ENCODE results near the gene MADCAM1. TPM values are rescaled to one million over a fixed set of nuclear protein-coding genes. Genes with fewer than 3 reads are reported as not detected.

MADCAM1 gene
- total RNA-seq, 1 experiment from 2014 or later = 0.97 TPM

- Histone ChIP-seq H3K36me3 (ENCODE audit: insufficient read depth, low read length) (no peaks in the 10 kb centered on the region), H3K9ac (ENCODE audit: low read length) (no peak overlapping the region), H2AFZ (ENCODE audit: low read length) (no peak overlapping the region), H3K4me3 (ENCODE audit: low read length) (no peak overlapping the region), H3K4me2 (ENCODE audit: low read depth, low read length, poor library complexity, severe bottlenecking) (no peak overlapping the region), H3K27me3 (ENCODE audit: low read length) (no peaks in the 10 kb centered on the region), H3K79me2 (ENCODE audit: low read length) (no peaks in the 10 kb centered on the region), H3K9me3 (ENCODE audit: low read length) (no peaks in the 10 kb centered on the region), H3K27ac (ENCODE audit: low read length) (no peak overlapping the region), H4K20me1 (ENCODE audit: insufficient read depth, low read depth, low read length) (no peaks in the 10 kb centered on the region), H3K9me2 (replicated peaks; ENCODE audit: insufficient read depth, low read length) (no peaks in the 10 kb centered on the region), H3K4me1 (ENCODE audit: low read length) (no peaks in the 10 kb centered on the region)
- no peak for DNase-seq
Observed at GRCh38 chr19:463483-464207, 32.6 kb upstream of the MADCAM1 start.

DNA sequence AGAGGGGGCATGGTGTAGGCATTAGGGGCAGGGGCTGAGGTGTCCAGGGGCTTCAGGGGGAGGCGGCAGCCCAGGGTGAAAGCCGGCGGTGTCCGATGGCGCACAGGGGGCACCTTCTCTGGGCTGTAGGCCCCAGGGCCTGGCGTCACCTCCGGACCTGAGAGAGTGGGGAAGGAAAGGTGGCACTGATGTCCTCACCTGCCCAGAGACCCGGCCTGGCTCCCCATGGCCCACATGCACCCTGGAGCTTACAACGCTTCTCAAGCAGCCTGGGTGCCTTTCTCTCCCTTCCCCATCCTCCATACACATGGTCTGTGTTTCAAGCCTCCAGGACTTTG, 32.1 kb upstream of the MADCAM1 start:
- no peaks in the 10 kb centered on the region for H3K9me3 ChIP-seq (ENCODE audit: low read length)
- no peaks in the 10 kb centered on the region for H3K4me1 ChIP-seq (ENCODE audit: low read length)
- no peaks in the 10 kb centered on the region for H3K36me3 ChIP-seq (ENCODE audit: insufficient read depth, low read length)
- no peaks in the 10 kb centered on the region for H3K27me3 ChIP-seq (ENCODE audit: low read length)
- no peak overlapping the region for H3K4me3 ChIP-seq (ENCODE audit: low read length)
- no peak overlapping the region for H3K4me2 ChIP-seq (ENCODE audit: low read depth, low read length, poor library complexity, severe bottlenecking)
- no peaks in the 10 kb centered on the region for H3K79me2 ChIP-seq (ENCODE audit: low read length)
- no peak overlapping the region for H3K27ac ChIP-seq (ENCODE audit: low read length)
- H3K9ac ChIP-seq (ENCODE audit: low read length) = no peak overlapping the region
- no peak for DNase-seq
- no peak overlapping the region for H2AFZ ChIP-seq (ENCODE audit: low read length)
- H3K9me2 ChIP-seq (replicated peaks; ENCODE audit: insufficient read depth, low read length) = no peaks in the 10 kb centered on the region
- no peaks in the 10 kb centered on the region for H4K20me1 ChIP-seq (ENCODE audit: insufficient read depth, low read depth, low read length)

DNA sequence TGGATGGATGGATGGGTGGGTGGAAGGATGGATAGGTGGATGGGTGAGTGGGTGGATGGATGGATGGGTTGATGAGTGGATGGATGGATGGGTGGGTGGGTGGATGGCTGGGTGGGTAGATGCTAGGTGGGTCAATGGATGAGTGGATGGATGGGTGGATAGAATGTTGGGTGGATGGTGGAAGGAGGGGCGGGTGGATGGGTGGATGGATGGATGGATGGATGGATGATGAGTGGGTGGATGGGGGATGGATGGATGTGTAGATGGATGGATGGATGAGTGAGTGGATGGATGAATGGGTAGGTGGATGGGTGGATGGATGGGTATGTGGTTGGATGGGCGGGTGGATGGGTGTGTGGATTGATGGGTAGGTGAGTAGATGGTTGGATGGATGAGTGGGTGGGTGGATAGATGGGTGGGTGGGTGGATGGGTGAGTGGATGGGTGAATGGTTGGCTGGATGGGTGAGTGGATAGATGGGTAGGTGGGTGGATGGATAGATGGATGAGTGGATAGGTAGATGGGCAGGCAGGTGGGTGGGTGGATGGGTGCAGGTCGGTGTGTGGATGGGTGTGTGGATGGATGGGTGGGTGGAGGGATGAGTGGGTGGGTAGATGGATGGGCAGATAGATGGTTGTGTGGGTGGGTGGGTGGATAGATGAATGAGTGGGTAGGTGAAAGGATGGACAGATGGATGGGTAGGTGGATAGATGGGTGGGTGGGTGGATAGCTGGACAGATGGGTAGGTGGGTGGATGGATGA, 31.1 kb upstream of the MADCAM1 start:
- no peak overlapping the region for H3K27ac ChIP-seq (ENCODE audit: low read length)
- no peaks in the 10 kb centered on the region for H4K20me1 ChIP-seq (ENCODE audit: insufficient read depth, low read depth, low read length)
- no peak overlapping the region for H3K4me3 ChIP-seq (ENCODE audit: low read length)
- H2AFZ ChIP-seq (ENCODE audit: low read length) = no peak overlapping the region
- no peak for DNase-seq
- no peaks in the 10 kb centered on the region for H3K79me2 ChIP-seq (ENCODE audit: low read length)
- no peaks in the 10 kb centered on the region for H3K27me3 ChIP-seq (ENCODE audit: low read length)
- H3K9me2 ChIP-seq (replicated peaks; ENCODE audit: insufficient read depth, low read length) = no peaks in the 10 kb centered on the region
- H3K9me3 ChIP-seq (ENCODE audit: low read length) = no peaks in the 10 kb centered on the region
- no peaks in the 10 kb centered on the region for H3K4me1 ChIP-seq (ENCODE audit: low read length)
- H3K9ac ChIP-seq (ENCODE audit: low read length) = no peak overlapping the region
- H3K4me2 ChIP-seq (ENCODE audit: low read depth, low read length, poor library complexity, severe bottlenecking) = no peak overlapping the region
- no peaks in the 10 kb centered on the region for H3K36me3 ChIP-seq (ENCODE audit: insufficient read depth, low read length)

GRCh38 chr19:467554-467953, 28.7 kb upstream of the MADCAM1 start:
- no peak overlapping the region for H3K4me2 ChIP-seq (ENCODE audit: low read depth, low read length, poor library complexity, severe bottlenecking)
- H3K4me1 ChIP-seq (ENCODE audit: low read length) = no peaks in the 10 kb centered on the region
- H3K4me3 ChIP-seq (ENCODE audit: low read length) = no peak overlapping the region
- H3K36me3 ChIP-seq (ENCODE audit: insufficient read depth, low read length) = no peaks in the 10 kb centered on the region
- no peak overlapping the region for H3K27ac ChIP-seq (ENCODE audit: low read length)
- no peak overlapping the region for H2AFZ ChIP-seq (ENCODE audit: low read length)
- no peaks in the 10 kb centered on the region for H3K9me2 ChIP-seq (replicated peaks; ENCODE audit: insufficient read depth, low read length)
- no peaks in the 10 kb centered on the region for H3K27me3 ChIP-seq (ENCODE audit: low read length)
- no peak for DNase-seq
- H4K20me1 ChIP-seq (ENCODE audit: insufficient read depth, low read depth, low read length) = no peaks in the 10 kb centered on the region
- no peaks in the 10 kb centered on the region for H3K9me3 ChIP-seq (ENCODE audit: low read length)
- H3K79me2 ChIP-seq (ENCODE audit: low read length) = no peaks in the 10 kb centered on the region
- no peak overlapping the region for H3K9ac ChIP-seq (ENCODE audit: low read length)

GRCh38 chr19:468587-469256, 27.6 kb upstream of the MADCAM1 start:
- no peak overlapping the region for H3K9ac ChIP-seq (ENCODE audit: low read length)
- no peaks in the 10 kb centered on the region for H3K4me1 ChIP-seq (ENCODE audit: low read length)
- H4K20me1 ChIP-seq (ENCODE audit: insufficient read depth, low read depth, low read length) = no peaks in the 10 kb centered on the region
- no peaks in the 10 kb centered on the region for H3K9me3 ChIP-seq (ENCODE audit: low read length)
- H3K27me3 ChIP-seq (ENCODE audit: low read length) = no peaks in the 10 kb centered on the region
- H2AFZ ChIP-seq (ENCODE audit: low read length) = no peak overlapping the region
- no peaks in the 10 kb centered on the region for H3K9me2 ChIP-seq (replicated peaks; ENCODE audit: insufficient read depth, low read length)
- H3K4me2 ChIP-seq (ENCODE audit: low read depth, low read length, poor library complexity, severe bottlenecking) = no peak overlapping the region
- H3K27ac ChIP-seq (ENCODE audit: low read length) = no peak overlapping the region
- H3K79me2 ChIP-seq (ENCODE audit: low read length) = no peaks in the 10 kb centered on the region
- no peak for DNase-seq
- H3K36me3 ChIP-seq (ENCODE audit: insufficient read depth, low read length) = no peaks in the 10 kb centered on the region
- no peak overlapping the region for H3K4me3 ChIP-seq (ENCODE audit: low read length)

DNA sequence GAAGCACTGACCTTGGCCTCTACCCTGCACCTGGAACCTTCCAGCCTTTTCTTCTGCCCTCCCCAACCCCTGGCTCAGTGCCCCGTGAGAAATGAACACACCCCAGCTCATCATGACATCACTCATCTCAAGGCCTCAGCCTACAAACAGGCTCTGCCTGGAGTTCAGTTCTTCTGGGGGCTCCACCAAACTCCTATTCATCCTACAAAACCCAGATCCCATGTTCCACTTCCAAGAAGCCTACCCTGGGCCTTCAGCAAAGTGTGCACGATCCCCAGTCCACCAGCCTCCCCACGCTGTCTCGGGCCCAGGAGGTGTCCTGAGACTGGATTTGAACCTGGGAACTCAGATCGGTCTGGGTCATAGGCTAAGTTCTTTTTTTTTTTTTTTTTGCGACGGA, 26.5 kb upstream of the MADCAM1 start:
- Histone ChIP-seq H3K9me2 (replicated peaks; ENCODE audit: insufficient read depth, low read length) (no peaks in the 10 kb centered on the region), H3K4me1 (ENCODE audit: low read length) (no peaks in the 10 kb centered on the region), H3K36me3 (ENCODE audit: insufficient read depth, low read length) (no peaks in the 10 kb centered on the region), H3K9ac (ENCODE audit: low read length) (no peak overlapping the region), H3K9me3 (ENCODE audit: low read length) (no peaks in the 10 kb centered on the region), H3K4me2 (ENCODE audit: low read depth, low read length, poor library complexity, severe bottlenecking) (no peak overlapping the region), H3K79me2 (ENCODE audit: low read length) (no peaks in the 10 kb centered on the region), H2AFZ (ENCODE audit: low read length) (no peak overlapping the region), H3K4me3 (ENCODE audit: low read length) (no peak overlapping the region), H3K27ac (ENCODE audit: low read length) (no peak overlapping the region), H4K20me1 (ENCODE audit: insufficient read depth, low read depth, low read length) (no peaks in the 10 kb centered on the region), H3K27me3 (ENCODE audit: low read length) (no peaks in the 10 kb centered on the region)
- no peak for DNase-seq

DNA sequence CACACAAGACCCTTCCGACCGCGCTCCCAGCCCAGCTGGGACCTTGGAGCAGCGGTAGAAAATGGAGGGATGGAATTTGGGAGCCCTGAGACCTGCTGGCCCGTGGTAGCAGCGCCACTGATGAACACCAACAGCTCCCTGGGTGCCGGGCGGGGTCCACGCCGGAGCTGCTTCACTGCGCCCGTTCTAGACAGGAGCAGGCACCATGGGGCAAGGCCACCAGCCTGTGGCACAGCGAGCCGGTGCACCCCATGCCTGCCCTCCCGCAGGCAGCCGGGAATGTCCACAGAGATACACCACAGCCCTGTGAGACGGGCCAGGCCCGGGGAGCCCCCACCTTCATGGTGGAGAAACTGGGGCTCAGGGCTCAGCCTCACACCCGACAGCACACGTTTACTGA, 25.6 kb upstream of the MADCAM1 start:
- no peaks in the 10 kb centered on the region for H3K27me3 ChIP-seq (ENCODE audit: low read length)
- no peak for DNase-seq
- no peak overlapping the region for H3K27ac ChIP-seq (ENCODE audit: low read length)
- H2AFZ ChIP-seq (ENCODE audit: low read length) = no peak overlapping the region
- no peaks in the 10 kb centered on the region for H3K9me3 ChIP-seq (ENCODE audit: low read length)
- no peaks in the 10 kb centered on the region for H3K9me2 ChIP-seq (replicated peaks; ENCODE audit: insufficient read depth, low read length)
- H4K20me1 ChIP-seq (ENCODE audit: insufficient read depth, low read depth, low read length) = no peaks in the 10 kb centered on the region
- H3K4me2 ChIP-seq (ENCODE audit: low read depth, low read length, poor library complexity, severe bottlenecking) = no peak overlapping the region
- H3K4me3 ChIP-seq (ENCODE audit: low read length) = no peak overlapping the region
- no peaks in the 10 kb centered on the region for H3K4me1 ChIP-seq (ENCODE audit: low read length)
- H3K9ac ChIP-seq (ENCODE audit: low read length) = no peak overlapping the region
- no peaks in the 10 kb centered on the region for H3K79me2 ChIP-seq (ENCODE audit: low read length)
- H3K36me3 ChIP-seq (ENCODE audit: insufficient read depth, low read length) = no peaks in the 10 kb centered on the region

- Histone ChIP-seq H3K9me2 (replicated peaks; ENCODE audit: insufficient read depth, low read length) (no peaks in the 10 kb centered on the region), H4K20me1 (ENCODE audit: insufficient read depth, low read depth, low read length) (no peaks in the 10 kb centered on the region), H3K4me2 (ENCODE audit: low read depth, low read length, poor library complexity, severe bottlenecking) (no peak overlapping the region), H3K27me3 (ENCODE audit: low read length) (no peaks in the 10 kb centered on the region), H3K9me3 (ENCODE audit: low read length) (no peaks in the 10 kb centered on the region), H3K4me3 (ENCODE audit: low read length) (no peak overlapping the region), H3K36me3 (ENCODE audit: insufficient read depth, low read length) (no peaks in the 10 kb centered on the region), H3K27ac (ENCODE audit: low read length) (no peak overlapping the region), H3K4me1 (ENCODE audit: low read length) (no peaks in the 10 kb centered on the region), H3K79me2 (ENCODE audit: low read length) (no peaks in the 10 kb centered on the region), H3K9ac (ENCODE audit: low read length) (no peak overlapping the region), H2AFZ (ENCODE audit: low read length) (no peak overlapping the region)
- no peak for DNase-seq
Observed at GRCh38 chr19:472005-472858, 24.1 kb upstream of the MADCAM1 start.
